Measurements from ENCODE around the gene RFC5.
"Not testable (repeated sequence)": the region's sequence is repeated elsewhere in the genome, so short reads cannot be mapped to it uniquely, and the experiment has no call there.

RFC5 gene

GRCh38 chr12:118053071-118053985 is 36.8 kb downstream of the RFC5 start:
- DNase-seq = no peak

DNA sequence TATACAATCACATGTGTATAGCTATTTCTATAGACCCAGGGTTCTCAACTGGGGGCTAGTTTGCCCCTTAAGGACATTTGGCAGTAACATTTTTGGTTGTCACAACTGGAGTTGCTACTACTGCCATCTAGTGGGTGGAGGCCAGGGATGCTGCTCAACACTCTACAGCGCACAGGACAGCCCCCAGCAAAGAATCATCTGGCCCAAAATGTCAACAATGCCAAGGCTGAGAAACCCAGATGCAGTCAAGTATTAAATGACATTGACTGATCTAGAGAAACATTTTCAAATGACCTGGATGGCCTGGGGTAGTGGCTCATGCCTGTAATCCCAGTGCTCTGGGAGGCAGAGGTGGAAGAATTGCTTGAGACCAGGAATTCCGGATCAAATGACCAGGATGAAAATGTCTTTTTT is 38.6 kb downstream of the RFC5 start:
- no peak for DNase-seq

DNA sequence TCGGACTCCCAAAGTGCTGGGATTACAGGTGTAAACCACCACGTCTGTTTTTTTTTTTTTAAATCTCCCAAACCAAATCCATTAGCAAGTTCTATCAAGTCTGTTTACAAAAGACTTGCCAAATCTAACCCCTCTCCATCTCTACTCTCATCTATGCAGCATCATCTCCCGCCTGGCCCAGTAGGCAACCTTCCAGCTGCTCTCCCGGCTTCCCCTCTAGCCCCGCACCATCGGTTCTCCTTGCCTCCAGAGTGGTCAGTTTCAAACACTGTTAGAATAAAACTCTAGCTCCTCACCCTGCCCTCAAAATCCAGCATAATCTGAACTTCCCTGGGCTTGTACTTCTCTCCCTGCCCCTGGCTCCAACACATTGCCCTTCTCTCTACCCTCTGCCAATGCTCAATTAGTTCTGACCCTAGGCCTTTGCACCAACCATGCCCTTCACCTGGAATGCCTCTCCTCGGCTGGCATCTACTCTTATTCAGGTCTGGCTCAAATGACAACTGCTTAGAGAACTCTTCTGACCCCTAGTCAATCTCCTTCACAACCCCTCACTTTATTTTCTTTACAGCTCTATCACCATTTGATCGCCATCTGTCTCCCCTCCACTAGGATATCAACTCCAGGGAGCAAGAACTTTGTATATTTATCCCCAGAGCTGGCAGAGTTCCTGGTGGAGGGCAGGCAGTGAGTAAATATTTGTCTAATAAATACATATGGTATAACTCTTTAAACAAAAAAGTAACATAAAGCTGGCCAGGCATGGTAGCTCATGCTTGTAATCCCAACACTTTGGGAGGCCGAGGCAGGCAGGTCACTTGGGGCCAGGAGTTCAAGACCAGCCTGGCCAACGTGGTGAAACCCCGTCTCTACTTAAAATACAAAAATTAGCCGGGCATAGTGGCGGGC is 39.6 kb downstream of the RFC5 start:
- DNase-seq = no peak

- no peak for DNase-seq
These were observed 41.7 kb downstream of the RFC5 start for GRCh38 chr12:118058227-118058626.

GRCh38 chr12:118058881-118059280 is 42.4 kb downstream of the RFC5 start:
- DNase-seq = no peak

GRCh38 chr12:118059341-118060191 is 43.1 kb downstream of the RFC5 start:
- no peak for DNase-seq

DNA sequence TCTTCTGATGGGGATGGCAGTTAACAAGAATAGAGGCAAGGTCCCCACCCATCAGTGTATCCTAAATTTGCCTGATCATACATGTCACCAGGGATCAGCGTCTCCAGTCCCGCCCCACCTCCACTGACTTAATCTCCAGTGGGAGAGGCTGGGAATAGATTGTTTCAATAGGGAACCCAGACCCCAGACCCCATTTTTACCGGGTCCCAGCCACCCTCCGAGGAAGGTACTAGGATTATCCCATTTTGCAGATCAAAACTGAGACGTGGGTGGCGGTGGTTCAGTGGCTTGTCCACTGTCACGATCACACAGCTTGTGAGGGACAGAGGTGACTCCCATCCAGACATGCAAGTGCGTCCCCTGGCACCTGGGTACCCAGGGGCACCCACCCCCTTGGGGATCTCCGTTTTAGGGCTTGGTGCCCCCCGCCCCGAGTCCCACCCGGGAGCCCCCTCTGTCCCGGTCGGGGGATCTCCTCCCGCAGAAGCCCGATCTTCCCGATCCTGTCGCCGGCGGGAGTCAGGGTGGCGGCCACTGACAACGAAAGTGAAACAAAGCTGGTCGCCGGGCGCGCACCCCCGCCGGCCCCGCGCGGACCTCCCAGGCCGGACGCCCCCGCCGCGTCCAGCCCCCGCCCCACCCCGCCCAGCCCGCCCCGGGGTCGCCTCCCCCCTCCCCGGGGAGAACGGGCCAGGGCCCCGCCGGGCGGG is 44.0 kb downstream of the RFC5 start:
- no peak for DNase-seq

DNA sequence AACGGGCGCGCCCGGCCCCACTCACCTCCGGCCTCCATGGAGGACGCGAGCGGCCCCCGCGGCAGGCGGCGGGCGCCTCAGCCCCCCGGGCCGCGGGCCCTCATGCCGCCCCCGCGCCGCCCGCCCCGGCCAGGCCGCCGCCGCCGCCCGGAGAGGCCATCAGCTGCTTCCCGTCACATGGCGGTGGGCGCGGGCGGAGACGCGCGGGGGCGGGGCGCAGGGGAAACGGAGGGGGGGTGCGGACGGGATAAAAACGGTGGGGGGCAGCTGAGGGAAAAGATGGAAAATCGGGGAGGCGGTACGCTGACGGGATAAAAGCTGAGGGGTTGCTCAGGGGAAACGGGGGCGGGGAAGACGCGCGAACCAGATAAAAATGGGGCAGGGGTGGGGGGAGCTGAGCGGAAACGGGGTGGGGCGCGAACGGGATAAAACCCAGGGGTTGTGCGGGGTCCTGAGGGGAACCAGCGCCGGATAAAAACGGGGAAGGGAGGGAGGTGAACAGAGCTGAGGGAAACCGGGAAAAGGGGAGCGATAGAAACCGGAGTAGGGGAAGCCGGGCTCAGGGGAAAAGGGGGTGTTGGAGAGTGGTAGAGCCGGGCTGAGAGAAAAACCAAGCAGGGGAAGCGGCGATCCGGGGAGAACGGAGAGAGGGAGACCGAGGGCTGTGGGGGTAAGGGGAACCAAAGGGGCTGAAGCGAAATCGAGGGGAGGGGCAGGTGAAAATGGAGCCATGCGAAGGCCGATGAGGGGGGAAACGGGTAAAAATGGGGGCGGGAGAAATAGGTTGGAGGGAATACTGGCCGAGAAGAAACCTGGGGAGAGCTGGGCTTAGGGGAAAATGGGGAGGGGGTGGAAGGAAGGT is 44.7 kb downstream of the RFC5 start, which contains the start of gene WSB2:
TSS of gene WSB2 (minus strand) at position 169 of the 862 bp plus-strand sequence. CDS start at position 38, 131 bp downstream.
- DNase-seq = no peak

DNA sequence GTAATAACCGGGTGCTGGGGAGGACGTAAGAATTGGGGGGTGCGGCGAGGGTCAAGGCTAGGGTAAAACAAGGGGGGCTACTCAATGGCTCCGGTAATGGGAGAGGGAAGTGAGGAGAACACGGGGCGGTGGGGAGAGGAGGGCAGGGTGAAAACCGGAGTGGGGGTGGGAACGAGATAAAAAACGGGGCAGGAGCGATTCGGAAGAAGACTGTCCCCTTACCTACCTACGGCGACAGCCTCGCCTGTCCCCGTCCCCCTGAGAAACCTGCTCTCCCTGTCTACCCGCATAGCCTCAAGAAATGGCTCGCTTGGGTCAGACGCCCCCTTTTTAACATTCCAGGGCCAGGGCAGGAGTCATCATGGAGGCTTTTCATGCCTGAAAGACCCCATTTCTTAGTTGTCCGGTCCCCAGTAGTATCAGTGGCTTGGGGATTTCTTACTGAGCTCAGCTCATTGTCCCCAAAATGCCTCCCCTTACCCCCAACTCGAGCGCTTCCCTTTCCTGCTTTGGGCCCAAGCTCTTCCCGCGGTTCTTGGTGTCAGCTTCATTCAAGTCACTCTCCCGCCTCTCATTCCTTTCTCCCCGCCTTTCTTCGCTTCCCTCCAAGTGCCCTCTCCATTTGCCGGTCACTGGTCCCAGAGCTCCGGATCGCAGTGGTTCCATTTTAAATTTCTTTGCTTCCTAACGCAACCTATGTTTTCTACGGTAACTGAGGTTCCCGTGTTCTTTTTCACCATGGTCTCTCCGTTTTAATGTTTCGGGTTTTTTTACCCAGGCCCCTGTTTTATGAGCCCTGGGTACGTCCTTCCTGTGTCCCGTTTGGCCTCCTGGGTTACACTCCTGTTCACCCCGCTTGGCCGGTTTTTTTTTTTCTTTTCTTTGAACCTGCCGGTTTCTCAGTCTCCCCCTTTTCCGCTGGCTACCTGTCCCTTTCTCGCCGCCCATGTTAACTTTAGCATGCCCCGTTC is 45.7 kb downstream of the RFC5 start:
- no peak for DNase-seq

DNA sequence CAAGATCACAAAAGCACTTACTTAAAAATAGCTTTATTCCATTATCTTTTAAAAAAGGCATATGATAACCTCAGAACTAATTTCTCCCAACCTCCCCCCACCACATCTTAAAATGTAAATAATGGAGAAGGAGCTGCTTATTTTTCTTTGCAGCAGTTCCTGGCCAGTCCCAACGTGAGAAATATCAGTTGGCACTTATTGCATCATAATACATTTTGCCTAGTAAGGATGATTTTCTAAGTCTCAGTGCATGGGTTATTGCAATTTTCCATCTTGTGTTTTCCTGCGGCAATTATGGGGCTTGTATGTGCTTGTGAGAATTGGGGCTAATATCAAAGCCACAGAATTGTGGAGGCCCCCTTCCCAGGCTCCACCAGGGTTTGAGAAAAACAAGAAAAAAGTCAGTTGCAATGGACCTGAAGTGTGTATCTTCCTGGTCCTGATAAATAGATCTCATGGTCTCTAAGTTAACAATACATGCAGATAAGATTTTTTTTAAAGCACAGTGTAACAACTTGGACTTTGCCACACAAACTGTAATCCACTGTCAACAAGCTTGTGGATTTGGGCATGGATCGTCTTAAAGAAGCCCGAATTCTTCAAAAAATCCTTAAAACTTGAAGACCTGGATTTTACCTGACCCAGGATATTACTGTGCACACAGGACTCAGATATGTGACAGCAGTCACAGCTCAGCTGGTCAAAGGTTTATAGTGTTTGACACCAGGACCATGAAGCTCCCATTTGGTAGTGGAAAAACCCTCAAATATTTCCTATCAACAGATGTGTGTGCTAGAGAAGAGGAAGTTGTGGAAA is 47.3 kb downstream of the RFC5 start:
- no peak for DNase-seq

- DNase-seq = no peak
These were observed 48.1 kb downstream of the RFC5 start for GRCh38 chr12:118064608-118065007.

- no peak for DNase-seq
These were observed 48.9 kb downstream of the RFC5 start for GRCh38 chr12:118065380-118065779.

DNA sequence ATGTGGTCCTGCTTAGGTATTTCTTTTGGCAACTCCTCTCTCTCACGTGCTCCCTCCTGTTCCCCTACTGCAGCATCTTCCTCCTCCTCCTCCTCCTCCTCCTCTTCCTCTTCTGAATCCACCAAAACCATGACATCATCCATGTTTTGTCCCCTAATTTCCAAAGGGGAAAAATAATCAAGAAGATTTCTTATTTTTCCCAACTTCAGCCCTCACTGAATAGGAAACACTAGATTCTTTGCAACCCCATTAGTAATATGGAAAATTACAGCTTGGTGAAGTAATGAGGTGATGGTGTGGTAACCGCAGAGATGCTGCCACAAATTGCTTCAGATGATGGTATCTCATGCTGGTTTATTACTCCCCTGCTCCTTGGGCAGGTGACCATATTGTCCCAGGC is 51.9 kb downstream of the RFC5 start:
- no peak for DNase-seq

DNA sequence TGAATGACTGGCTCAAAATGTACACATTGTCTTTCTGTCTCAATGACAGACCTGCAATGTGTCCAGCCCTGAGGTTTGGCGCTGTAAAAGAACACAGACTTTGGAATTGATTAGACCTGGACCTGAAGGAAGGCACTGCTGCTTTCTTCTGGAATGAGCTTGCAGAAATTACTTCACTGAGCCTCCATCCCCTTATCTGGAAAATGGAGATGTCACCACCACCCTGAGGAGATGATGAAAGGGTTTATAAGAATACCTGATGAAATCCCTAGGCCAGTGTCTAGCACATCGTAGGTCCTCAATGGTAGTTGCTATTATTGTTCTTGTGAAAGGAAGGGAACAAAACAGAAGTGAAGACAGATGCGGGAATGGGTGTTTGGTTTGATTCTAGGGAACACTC is 54.1 kb downstream of the RFC5 start:
- DNase-seq = no peak

DNA sequence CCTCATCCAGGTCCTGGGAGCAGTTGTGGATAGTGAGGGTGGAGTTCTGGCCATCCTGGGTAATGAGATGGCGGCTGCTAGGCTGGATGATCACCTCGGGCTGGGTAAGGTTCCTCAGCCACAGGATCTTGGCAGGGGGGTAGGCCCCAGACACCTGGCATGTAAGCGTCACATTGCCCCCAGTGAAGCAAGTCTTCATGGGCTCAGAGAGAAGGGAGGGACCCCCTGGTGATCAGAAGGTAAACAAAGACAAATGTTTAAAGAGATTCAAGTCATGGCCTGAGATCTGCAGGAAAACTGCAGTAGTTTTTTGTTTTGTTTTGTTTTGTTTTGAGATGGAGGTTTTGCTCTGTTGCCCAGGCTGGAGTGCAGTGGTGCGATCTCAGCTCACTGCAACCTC is 57.3 kb downstream of the RFC5 start:
- no peak for DNase-seq

- DNase-seq = not testable (repeated sequence)
These were observed 65.0 kb downstream of the RFC5 start for GRCh38 chr12:118081521-118081920.
